Muscle layer of duodenum (tissue), 2 donors: ENCODE data around the gene PRSS50.

Source experiments
- H3K27ac ChIP-seq: one replicate; pipeline ENCODE4 v1.7.0; 2013; ENCODE audit warnings: mild to moderate bottlenecking, low read length
- H3K27me3 ChIP-seq: one replicate; pipeline ENCODE4 v1.7.0; 2013; ENCODE audit warnings: low read depth, mild to moderate bottlenecking, control low read depth, low read length
- H3K36me3 ChIP-seq, 2 donors: one replicate each; pipeline ENCODE4 v1.7.0; 2013; ENCODE audit warnings: low read length in 2 of 2, control low read depth in 1 of 2, mild to moderate bottlenecking in 1 of 2; ENCODE audit not compliant: insufficient read depth in 2 of 2, control insufficient read depth in 1 of 2
- H3K4me1 ChIP-seq, 2 donors: one replicate each; pipeline ENCODE4 v1.7.0; 2013; ENCODE audit warnings: low read length in 2 of 2, mild to moderate bottlenecking in 2 of 2, control low read depth in 1 of 2, moderate library complexity in 1 of 2; ENCODE audit not compliant: insufficient read depth in 2 of 2, control insufficient read depth in 1 of 2
- H3K4me3 ChIP-seq, 2 donors: one replicate each; pipeline ENCODE4 v1.7.0; 2013; ENCODE audit warnings: low read length in 2 of 2, low read depth in 1 of 2, mild to moderate bottlenecking in 1 of 2
- H3K9me3 ChIP-seq, 2 donors: one replicate each; pipeline ENCODE4 v1.7.0; 2013; ENCODE audit warnings: low read length in 2 of 2, control low read depth in 1 of 2, mild to moderate bottlenecking in 1 of 2; ENCODE audit not compliant: control insufficient read depth in 1 of 2
- donor health status: healthy.

Gene PRSS50

GRCh38 chr3:46671541-46672348 is 45.9 kb downstream of the PRSS50 start:
- no peaks in the 10 kb centered on the region for H3K4me1 ChIP-seq
- peaks cover 3 to 10% of the 10 kb centered on the region in 2 donors for H3K36me3 ChIP-seq
- no peaks in the 10 kb centered on the region for H3K27me3 ChIP-seq
- no peaks in the 10 kb centered on the region for H3K9me3 ChIP-seq
- H3K27ac ChIP-seq, result no peak overlapping the region
- H3K4me3 ChIP-seq, result no peak overlapping the region

GRCh38 chr3:46670891-46671427 is 46.7 kb downstream of the PRSS50 start:
- Histone ChIP-seq H3K4me1 (no peaks in the 10 kb centered on the region), H3K36me3 (peaks cover 3 to 10% of the 10 kb centered on the region in 2 donors), H3K27me3 (no peaks in the 10 kb centered on the region), H3K4me3 (no peak overlapping the region), H3K9me3 (no peaks in the 10 kb centered on the region), H3K27ac (no peak overlapping the region)

GRCh38 chr3:46670000-46670890 is 47.4 kb downstream of the PRSS50 start:
- H3K9me3 ChIP-seq, result no peaks in the 10 kb centered on the region
- no peak overlapping the region for H3K4me3 ChIP-seq
- H3K36me3 ChIP-seq, result peaks cover 3 to 9% of the 10 kb centered on the region in 2 donors
- H3K4me1 ChIP-seq, result no peaks in the 10 kb centered on the region
- no peaks in the 10 kb centered on the region for H3K27me3 ChIP-seq
- no peak overlapping the region for H3K27ac ChIP-seq

- peaks cover 3 to 7% of the 10 kb centered on the region in 2 donors for H3K36me3 ChIP-seq
- H3K4me1 ChIP-seq, result no peaks in the 10 kb centered on the region
- H3K27me3 ChIP-seq, result no peaks in the 10 kb centered on the region
- no peak overlapping the region for H3K27ac ChIP-seq
- no peaks in the 10 kb centered on the region for H3K9me3 ChIP-seq
- H3K4me3 ChIP-seq, result no peak overlapping the region
Observed at GRCh38 chr3:46669191-46669999, 48.3 kb downstream of the PRSS50 start.

- no peaks in the 10 kb centered on the region for H3K9me3 ChIP-seq
- peaks cover 0 to 3% of the 10 kb centered on the region in 2 donors for H3K36me3 ChIP-seq
- no peak overlapping the region for H3K27ac ChIP-seq
- no peak overlapping the region for H3K4me3 ChIP-seq
- H3K4me1 ChIP-seq, result peaks cover 0 to 2% of the 10 kb centered on the region in 2 donors
- H3K27me3 ChIP-seq, result no peaks in the 10 kb centered on the region
Observed at GRCh38 chr3:46668591-46668990, 49.1 kb downstream of the PRSS50 start.

GRCh38 chr3:46668116-46668515 is 49.6 kb downstream of the PRSS50 start:
- Histone ChIP-seq H3K9me3 (no peaks in the 10 kb centered on the region), H3K4me3 (no peak overlapping the region), H3K27me3 (no peaks in the 10 kb centered on the region), H3K36me3 (peaks cover 0 to under 1% of the 10 kb centered on the region in 2 donors), H3K4me1 (peaks cover 0 to 7% of the 10 kb centered on the region in 2 donors), H3K27ac (no peak overlapping the region)

GRCh38 chr3:46667657-46668056 is 50.0 kb downstream of the PRSS50 start:
- no peaks in the 10 kb centered on the region for H3K27me3 ChIP-seq
- no peaks in the 10 kb centered on the region for H3K9me3 ChIP-seq
- H3K36me3 ChIP-seq, result no peaks in the 10 kb centered on the region
- no peak overlapping the region for H3K4me3 ChIP-seq
- H3K4me1 ChIP-seq, result peaks cover 0 to 12% of the 10 kb centered on the region in 2 donors
- H3K27ac ChIP-seq, result no peak overlapping the region

- H3K4me3 ChIP-seq, result no peak overlapping the region
- H3K27me3 ChIP-seq, result no peaks in the 10 kb centered on the region
- peaks cover 0 to 16% of the 10 kb centered on the region in 2 donors for H3K4me1 ChIP-seq
- H3K36me3 ChIP-seq, result no peaks in the 10 kb centered on the region
- no peak overlapping the region for H3K27ac ChIP-seq
- H3K9me3 ChIP-seq, result no peaks in the 10 kb centered on the region
Observed at GRCh38 chr3:46667061-46667621, 50.5 kb downstream of the PRSS50 start.

- no peaks in the 10 kb centered on the region for H3K9me3 ChIP-seq
- H3K36me3 ChIP-seq, result no peaks in the 10 kb centered on the region
- H3K4me1 ChIP-seq, result peaks cover 0 to 16% of the 10 kb centered on the region in 2 donors
- H3K4me3 ChIP-seq, result no peak overlapping the region
- H3K27ac ChIP-seq, result no peak overlapping the region
- no peaks in the 10 kb centered on the region for H3K27me3 ChIP-seq
Observed at GRCh38 chr3:46666453-46666845, 51.2 kb downstream of the PRSS50 start.

GRCh38 chr3:46665763-46666452 is 51.8 kb downstream of the PRSS50 start:
- Histone ChIP-seq H3K4me1 (peaks cover 0 to 16% of the 10 kb centered on the region in 2 donors), H3K27ac (no peak overlapping the region)

More at GRCh38 chr3:46665763-46666452, 51.8 kb downstream of the PRSS50 start:
- Histone ChIP-seq H3K4me3 (no peak overlapping the region), H3K36me3 (no peaks in the 10 kb centered on the region), H3K27me3 (no peaks in the 10 kb centered on the region), H3K9me3 (no peaks in the 10 kb centered on the region)
